Hepatocyte (in vitro differentiated cells): ENCODE results near the gene TTLL9. TPM values are rescaled to one million over a fixed set of nuclear protein-coding genes. Genes with fewer than 3 reads are reported as not detected.

Experiments
- DNase-seq: peaks from one replicate; pipeline ENCODE4 v3.0.0-alpha.2; 2016; ENCODE audit warnings: low spot score
- H2AFZ ChIP-seq: fragments of 200-600 bp; sonication (generic); 2 replicates; pipeline ENCODE4 v1.6.0; 2016; ENCODE audit warnings: antibody characterized with exemption, mild to moderate bottlenecking
- H3K27ac ChIP-seq: fragments of 200-600 bp; sonication (generic); 2 replicates; pipeline ENCODE4 v1.5.1; 2016; ENCODE audit warnings: mild to moderate bottlenecking
- H3K27me3 ChIP-seq: fragments of 200-600 bp; sonication (generic); 2 replicates; pipeline ENCODE4 v1.6.1; 2016
- H3K36me3 ChIP-seq: fragments of 200-600 bp; sonication (generic); replicated peaks from 2 replicates; pipeline ENCODE4 v1.5.1; 2016; ENCODE audit warnings: low read depth; ENCODE audit not compliant: insufficient read depth
- H3K4me1 ChIP-seq: fragments of 200-600 bp; sonication (generic); 2 replicates; pipeline ENCODE4 v1.5.1; 2016; ENCODE audit warnings: mild to moderate bottlenecking, moderate library complexity; ENCODE audit not compliant: insufficient read depth
- H3K4me2 ChIP-seq: fragments of 200-600 bp; sonication (generic); 2 replicates; pipeline ENCODE4 v1.6.0; 2016
- H3K4me3 ChIP-seq: fragments of 200-600 bp; sonication (generic); 2 replicates; pipeline ENCODE4 v1.5.1; 2016; ENCODE audit warnings: mild to moderate bottlenecking
- H3K79me2 ChIP-seq: fragments of 200-600 bp; sonication (generic); 2 replicates; pipeline ENCODE4 v1.6.0; 2017; ENCODE audit warnings: mild to moderate bottlenecking
- H3K9me2 ChIP-seq: fragments of 200-600 bp; sonication (generic); replicated peaks from 2 replicates; pipeline ENCODE4 v1.6.0; 2017; ENCODE audit warnings: mild to moderate bottlenecking; ENCODE audit not compliant: insufficient read depth
- H3K9me3 ChIP-seq: fragments of 200-600 bp; sonication (generic); 2 replicates; pipeline ENCODE4 v1.5.1; 2016; ENCODE audit warnings: low read depth, mild to moderate bottlenecking
- H4K20me1 ChIP-seq: fragments of 200-600 bp; sonication (generic); 2 replicates; pipeline ENCODE4 v1.6.0; 2016; ENCODE audit warnings: mild to moderate bottlenecking; ENCODE audit not compliant: insufficient read depth, poor library complexity, severe bottlenecking
- EZH2 ChIP-seq: fragments of 200-600 bp; sonication (generic); IDR thresholded peaks from 2 replicates; pipeline ENCODE4 v1.6.1; 2016; ENCODE audit warnings: antibody characterized with exemption, mild to moderate bottlenecking, borderline replicate concordance
- EZH2phosphoT487 ChIP-seq: fragments of 200-600 bp; sonication (generic); IDR thresholded peaks from one replicate; pipeline ENCODE4 v1.6.1; 2018; ENCODE audit warnings: antibody characterized with exemption, mild to moderate bottlenecking, low read depth, moderate library complexity; ENCODE audit not compliant: unreplicated experiment, severe bottlenecking
- WGBS: methylation state at CpG from one replicate; pipeline ENCODE4 v1.1.6; 2016; ENCODE audit warnings: low lambda C conversion rate; ENCODE audit errors: missing lambda C conversion rate; 5-methylcytosine and 5-hydroxymethylcytosine counted together
- polyA plus RNA-seq: library from polyadenylated mRNA; unstranded; fragments of >200 nt; fragmentation: Nextera tagmentation; extraction: Ambion mirVana; gene quantifications from 2 replicates; pipeline ENCODE4 v1.2.1, GENCODE V29; 2016
- total RNA-seq: library from RNA; depleted of rRNA; stranded (reverse); fragments of >200 nt; gene quantifications from 2 replicates; pipeline ENCODE4 v1.2.3, GENCODE V29; 2014
- TF ChIP-seq, protein P1 (sequence below): fragments of 200-600 bp; sonication (generic); IDR thresholded peaks from 2 replicates; pipeline ENCODE4 v1.5.1; 2016; ENCODE audit warnings: antibody characterized with exemption, mild to moderate bottlenecking; ENCODE audit not compliant: poor library complexity

TTLL9 gene
- total and polyA plus RNA-seq, 2 experiments from 2014 or later: 0.18 TPM; not detected in 1

DNA sequence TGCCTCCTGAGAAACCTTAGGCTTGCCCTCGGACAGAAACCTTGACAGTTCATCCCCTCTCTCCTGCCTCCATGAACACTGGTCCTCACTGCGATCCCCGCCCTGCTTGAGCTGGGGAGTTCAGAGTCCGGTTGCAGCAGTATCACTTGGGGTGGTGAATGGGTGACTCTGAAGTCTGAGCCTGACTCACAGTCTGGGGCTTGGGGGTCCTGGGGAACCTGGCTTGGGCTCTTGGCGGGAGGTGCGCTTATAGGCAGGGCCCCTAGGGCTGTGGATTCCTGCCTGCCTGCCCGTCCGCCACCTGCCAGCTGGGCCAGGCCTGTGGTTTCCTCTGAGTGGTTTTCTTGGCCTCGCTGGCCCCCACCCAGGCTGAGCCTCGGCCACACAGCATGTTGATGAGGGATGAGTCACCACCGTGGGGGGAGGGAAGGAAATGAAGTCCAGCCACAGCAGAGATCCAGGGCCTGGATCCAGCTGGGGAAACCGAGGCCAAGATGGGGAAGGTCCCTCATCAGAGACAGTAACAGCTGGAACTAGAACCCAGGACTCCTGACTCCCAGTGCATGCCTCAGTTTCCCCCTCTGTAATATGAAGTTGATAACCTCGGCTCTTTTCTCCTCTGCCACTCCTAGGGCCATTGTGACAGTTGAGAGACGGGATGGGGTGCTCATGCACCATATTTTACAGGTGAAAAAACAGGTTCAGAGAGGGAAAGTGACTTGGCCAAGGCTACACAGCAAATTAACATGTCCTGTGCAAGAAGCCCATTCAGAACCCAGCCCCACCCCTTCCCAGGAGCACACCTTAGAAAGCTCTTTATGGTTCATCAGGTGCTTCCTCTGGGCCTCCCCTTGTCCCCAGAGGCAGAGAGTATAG is 34.2 kb upstream of the TTLL9 start:
- H3K79me2 ChIP-seq: no peaks in the 10 kb centered on the region
- peak; percentile 84 for DNase-seq
- no peaks in the 10 kb centered on the region for H3K36me3 ChIP-seq
- H3K27me3 ChIP-seq: no peaks in the 10 kb centered on the region
- no peaks in the 10 kb centered on the region for H3K9me3 ChIP-seq
- 55% methylated on average over 14 of the region's 14 CpGs for WGBS
- H3K4me3 ChIP-seq: no peak overlapping the region
- H3K4me1 ChIP-seq: peaks cover 43% of the 10 kb centered on the region
- no peak for TF ChIP-seq EZH2phosphoT487
- no peaks in the 10 kb centered on the region for H3K9me2 ChIP-seq
- H4K20me1 ChIP-seq: no peaks in the 10 kb centered on the region
- no peak overlapping the region for H2AFZ ChIP-seq
- peak overlapping the region; percentile 55 for H3K4me2 ChIP-seq
- H3K27ac ChIP-seq: peak overlapping the region; percentile 70

DNA sequence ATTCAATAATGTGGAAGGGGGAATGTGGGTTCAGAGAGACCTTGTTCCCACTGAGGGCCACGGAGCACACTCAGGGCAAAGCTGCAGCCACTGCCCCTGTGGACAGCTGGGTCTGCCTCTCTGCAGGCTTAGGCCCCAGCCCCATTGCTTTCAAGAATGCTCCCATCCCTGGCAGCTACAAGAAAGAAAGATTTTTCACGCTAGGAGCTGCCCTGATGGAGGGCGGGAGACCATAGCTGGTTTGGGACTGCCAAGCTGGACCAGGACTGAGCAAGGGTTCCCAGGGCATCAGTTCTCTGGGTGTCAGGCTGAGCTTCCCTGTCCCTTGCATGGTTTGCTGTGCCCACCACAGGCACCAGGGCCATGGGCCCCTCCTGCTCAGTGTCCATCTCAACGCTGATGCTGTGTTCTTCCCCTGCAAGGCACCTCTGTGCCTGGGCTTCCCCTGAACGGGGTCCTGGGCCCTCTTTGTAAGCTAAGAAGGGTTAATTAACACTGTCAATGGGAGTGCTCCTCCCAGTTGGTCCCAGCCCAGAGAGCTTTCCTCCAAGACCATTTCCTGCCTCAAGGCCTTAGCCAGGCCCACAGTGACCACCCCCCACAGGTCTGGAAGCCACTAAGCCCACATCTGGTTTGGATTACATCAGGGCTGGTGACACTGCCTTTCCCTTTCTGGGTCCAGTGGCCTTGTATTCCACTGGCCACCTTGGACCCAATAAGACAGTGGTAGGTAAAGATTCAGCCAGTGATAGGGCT is 33.4 kb upstream of the TTLL9 start:
- Histone ChIP-seq H3K27me3 (no peaks in the 10 kb centered on the region), H3K9me3 (no peaks in the 10 kb centered on the region), H3K36me3 (no peaks in the 10 kb centered on the region), H3K27ac (peak overlapping the region; percentile 25), H3K4me2 (no peak overlapping the region), H4K20me1 (no peaks in the 10 kb centered on the region), H3K9me2 (no peaks in the 10 kb centered on the region), H3K4me1 (peaks cover 51% of the 10 kb centered on the region), H2AFZ (no peak overlapping the region), H3K4me3 (no peak overlapping the region), H3K79me2 (no peaks in the 10 kb centered on the region)
- no peak for DNase-seq
- WGBS: 78% methylated on average over 5 of the region's 5 CpGs
- TF ChIP-seq EZH2phosphoT487 (no peak), EZH2 (no peak)
- TF ChIP-seq, protein P1, sequence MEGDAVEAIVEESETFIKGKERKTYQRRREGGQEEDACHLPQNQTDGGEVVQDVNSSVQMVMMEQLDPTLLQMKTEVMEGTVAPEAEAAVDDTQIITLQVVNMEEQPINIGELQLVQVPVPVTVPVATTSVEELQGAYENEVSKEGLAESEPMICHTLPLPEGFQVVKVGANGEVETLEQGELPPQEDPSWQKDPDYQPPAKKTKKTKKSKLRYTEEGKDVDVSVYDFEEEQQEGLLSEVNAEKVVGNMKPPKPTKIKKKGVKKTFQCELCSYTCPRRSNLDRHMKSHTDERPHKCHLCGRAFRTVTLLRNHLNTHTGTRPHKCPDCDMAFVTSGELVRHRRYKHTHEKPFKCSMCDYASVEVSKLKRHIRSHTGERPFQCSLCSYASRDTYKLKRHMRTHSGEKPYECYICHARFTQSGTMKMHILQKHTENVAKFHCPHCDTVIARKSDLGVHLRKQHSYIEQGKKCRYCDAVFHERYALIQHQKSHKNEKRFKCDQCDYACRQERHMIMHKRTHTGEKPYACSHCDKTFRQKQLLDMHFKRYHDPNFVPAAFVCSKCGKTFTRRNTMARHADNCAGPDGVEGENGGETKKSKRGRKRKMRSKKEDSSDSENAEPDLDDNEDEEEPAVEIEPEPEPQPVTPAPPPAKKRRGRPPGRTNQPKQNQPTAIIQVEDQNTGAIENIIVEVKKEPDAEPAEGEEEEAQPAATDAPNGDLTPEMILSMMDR: no peak

DNA sequence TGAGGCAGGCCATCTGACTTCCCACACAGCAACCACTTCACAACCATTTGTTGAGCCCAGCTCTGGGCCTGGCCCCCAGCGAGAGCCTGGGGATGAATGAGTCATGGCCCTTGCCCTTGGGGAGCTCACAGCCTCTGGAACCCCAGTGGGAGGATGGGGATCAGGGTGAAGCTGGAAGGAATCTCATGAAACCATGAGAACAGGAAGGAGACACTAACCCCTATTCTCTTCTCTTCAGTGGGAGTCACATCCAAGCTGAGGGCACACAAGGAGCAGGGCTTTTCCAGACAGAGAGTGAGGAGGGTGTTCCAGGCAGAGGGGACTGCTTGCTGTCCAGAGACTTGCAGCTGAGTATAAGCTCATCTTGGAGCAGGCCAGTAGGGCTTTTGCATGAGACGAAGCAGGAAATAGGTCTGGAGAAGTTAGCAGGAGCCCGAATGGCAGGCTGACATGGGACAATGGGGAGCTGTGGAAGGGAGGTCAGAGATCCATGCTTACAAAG is 32.5 kb upstream of the TTLL9 start:
- H3K27me3 ChIP-seq: no peaks in the 10 kb centered on the region
- H3K27ac ChIP-seq: peak overlapping the region; percentile 25
- DNase-seq: no peak
- no peaks in the 10 kb centered on the region for H3K9me2 ChIP-seq
- no peak overlapping the region for H2AFZ ChIP-seq
- no peaks in the 10 kb centered on the region for H3K79me2 ChIP-seq
- peaks cover 60% of the 10 kb centered on the region for H3K4me1 ChIP-seq
- TF ChIP-seq EZH2 (no peak), EZH2phosphoT487 (no peak)
- TF ChIP-seq, protein P1: no peak
- no peak overlapping the region for H3K4me2 ChIP-seq
- no peaks in the 10 kb centered on the region for H3K9me3 ChIP-seq
- H4K20me1 ChIP-seq: no peaks in the 10 kb centered on the region
- H3K36me3 ChIP-seq: no peaks in the 10 kb centered on the region
- no peak overlapping the region for H3K4me3 ChIP-seq
- 82% methylated on average over 3 of the region's 3 CpGs for WGBS
